HG03439 (cell line): ENCODE results near the gene HAX1.

Experiments used
- ATAC-seq: cut with Tn5 transposase; IDR thresholded peaks from one replicate; pipeline ENCODE4 v1.9.1; 2021; ENCODE audit warnings: mild to moderate bottlenecking, moderate library complexity; ENCODE audit not compliant: unreplicated experiment

HAX1 gene

DNA sequence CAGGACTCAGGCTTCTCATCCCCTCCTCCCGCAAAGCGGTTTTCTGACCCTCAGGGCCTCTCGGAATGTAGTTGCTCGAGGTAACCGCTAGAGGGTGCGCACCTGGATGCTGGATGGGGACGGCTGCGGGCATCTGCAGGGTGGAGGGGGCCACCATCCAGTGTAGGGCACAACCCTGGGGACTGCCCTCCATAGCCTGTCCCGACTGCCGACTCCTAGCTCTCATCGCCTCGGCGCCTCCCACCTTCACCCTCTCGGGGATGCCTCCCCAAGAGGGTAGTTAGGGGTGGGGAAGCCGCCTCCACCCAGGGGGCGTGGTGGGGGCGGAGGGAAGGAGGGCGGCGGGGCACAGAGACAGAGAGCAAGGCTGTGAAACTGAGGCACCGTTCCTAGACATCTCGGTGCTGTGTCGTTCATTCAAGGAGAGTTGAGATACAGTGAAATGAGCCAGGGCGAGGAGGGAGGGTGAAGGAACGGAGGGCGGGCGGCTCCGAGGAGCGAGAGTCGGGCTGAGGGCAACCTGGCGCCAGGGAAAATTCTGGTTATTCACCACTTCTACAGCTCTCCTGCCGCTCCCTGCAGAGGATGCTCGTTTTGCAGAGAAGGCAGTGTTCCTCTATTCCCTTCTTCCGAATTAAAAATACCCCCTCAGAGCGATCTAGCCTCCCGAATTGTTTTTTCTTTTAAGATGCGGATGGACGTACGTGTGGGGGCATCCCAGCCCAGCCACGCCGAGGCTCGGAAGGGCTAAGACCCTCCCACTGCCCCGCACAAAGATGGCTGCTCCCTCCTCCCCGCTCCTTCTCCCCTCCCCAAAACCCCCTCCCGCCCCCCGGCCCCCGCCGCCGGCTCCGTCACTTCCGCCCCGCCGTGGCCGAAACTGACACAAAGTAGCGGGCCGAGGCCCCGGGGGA is 52.5 kb downstream of the HAX1 start, which contains the start of gene ATP8B2:
ATP8B2 (plus strand) TSS at position 857 of the 914 bp plus-strand sequence. CDS start 2,617 bp downstream, outside the sequence.
- peak; percentile 74 for ATAC-seq
